Left lung (tissue), 10 donors: ENCODE measurements around the gene ATAD3C. TPM values are rescaled to one million over a fixed set of nuclear protein-coding genes. Genes with fewer than 3 reads are reported as not detected.

Experiments
- ATAC-seq: fragments of 200-7000 bp; cut with Tn5 transposase; one replicate; pipeline ENCODE4 v1.9.1; 2020; ENCODE audit warnings: moderate library complexity
- DNase-seq, 4 donors: peaks; one replicate each; pipeline ENCODE4 v3.0.0-alpha.2; 2013 to 2020
- H3K27ac ChIP-seq, 2 donors: fragments of 200-600 bp; sonication (generic) in 1 of 2; one replicate each; pipeline versions ENCODE4 v1.5.0 to v1.8.0; 2020 to 2021
- H3K27me3 ChIP-seq, 2 donors: fragments of 200-600 bp; sonication (generic) in 1 of 2; one replicate each; pipeline versions ENCODE4 v1.5.0 to v1.8.0; 2020 to 2021
- H3K36me3 ChIP-seq, 2 donors: fragments of 200-600 bp; sonication (generic) in 1 of 2; one replicate each; pipeline versions ENCODE4 v1.5.0 to v1.8.0; 2020 to 2021
- H3K4me1 ChIP-seq, 2 donors: fragments of 200-600 bp; one replicate each; pipeline ENCODE4 v1.8.0; 2021
- H3K4me3 ChIP-seq, 2 donors: fragments of 200-600 bp; sonication (generic) in 1 of 2; one replicate each; pipeline versions ENCODE4 v1.5.0 to v1.8.0; 2020 to 2021; ENCODE audit warnings: mild to moderate bottlenecking in 1 of 2
- H3K9me3 ChIP-seq, 2 donors: fragments of 200-600 bp; sonication (generic) in 1 of 2; one replicate each; pipeline versions ENCODE4 v1.5.0 to v1.8.0; 2020 to 2021
- CTCF ChIP-seq, 2 donors: fragments of 200-600 bp; sonication (generic) in 1 of 2; IDR thresholded peaks; one replicate each; pipeline versions ENCODE4 v1.5.0 to v1.8.0; 2021; ENCODE audit warnings: antibody characterized with exemption in 2 of 2
- intact Hi-C, 2 donors: fragments of 100-400 bp; cut with DNase I; formaldehyde crosslinking; loops; one replicate each; pipeline versions ENCODE4 v1.11.2 to v1.14.2; 2022
- polyA plus RNA-seq, 6 donors: library from polyadenylated mRNA; unstranded; fragments of 120-200 nt; gene quantifications; one replicate each; pipeline ENCODE4 v1.2.1, GENCODE V29; 2013; ENCODE audit not compliant: insufficient read length in 6 of 6
- total RNA-seq, 2 donors: library from RNA; stranded (reverse); fragmentation: NEBNext Ultra II Directional; extraction: Animal tissue kit (Norgen Biotek cat#: 25700); gene quantifications; one replicate each; pipeline ENCODE4 v1.2.1, GENCODE V29; 2021
- donor health status: DM: no; HTN: yes; CAD: no.
- donor health status: DM: no; HTN: no; CAD: no.

The ATAD3C gene
- total and polyA plus RNA-seq, 8 donors = 0.88 to 14.9 (median 4.0) TPM

- no peak overlapping the region for H3K27ac ChIP-seq
- H3K4me3 ChIP-seq = peak overlapping the region in 1 of 2 donors; percentile 34
- peak in 1 of 4 donors; percentile 64 for DNase-seq
- peaks cover 0 to 18% of the 10 kb centered on the region in 2 donors for H3K4me1 ChIP-seq
- H3K9me3 ChIP-seq = no peaks in the 10 kb centered on the region
- H3K27me3 ChIP-seq = peaks cover 0 to 23% of the 10 kb centered on the region in 2 donors
- no peak for TF ChIP-seq CTCF (IDR thresholded peaks at IDR 0.05)
- H3K36me3 ChIP-seq = no peaks in the 10 kb centered on the region
- ATAC-seq = no peak
- intact Hi-C loops = no loop called here
These were observed 30.8 kb upstream of the ATAD3C start for GRCh38 chr1:1418464-1419362.

- intact Hi-C loops = no loop called here
- peaks cover 0 to 23% of the 10 kb centered on the region in 2 donors for H3K27me3 ChIP-seq
- H3K4me3 ChIP-seq = peak overlapping the region; percentile 29 to 34
- peak; percentile 37 for ATAC-seq
- no peak for TF ChIP-seq CTCF (IDR thresholded peaks at IDR 0.05)
- peak overlapping the region; percentile 47 to 57 for H3K27ac ChIP-seq
- H3K36me3 ChIP-seq = no peaks in the 10 kb centered on the region
- H3K9me3 ChIP-seq = no peaks in the 10 kb centered on the region
- peak in 1 of 4 donors; percentile 76 for DNase-seq
- peaks cover 0 to 18% of the 10 kb centered on the region in 2 donors for H3K4me1 ChIP-seq
These were observed 30.1 kb upstream of the ATAD3C start for GRCh38 chr1:1419363-1419812.

GRCh38 chr1:1419813-1420653 lies 29.5 kb upstream of the ATAD3C start:
- TF ChIP-seq CTCF (IDR thresholded peaks at IDR 0.05) = no peak
- H3K27me3 ChIP-seq = peaks cover 0 to 23% of the 10 kb centered on the region in 2 donors
- no peaks in the 10 kb centered on the region for H3K9me3 ChIP-seq
- peaks cover 0 to 18% of the 10 kb centered on the region in 2 donors for H3K4me1 ChIP-seq
- DNase-seq = peak in 1 of 4 donors; percentile 82
- no peaks in the 10 kb centered on the region for H3K36me3 ChIP-seq
- H3K27ac ChIP-seq = peak overlapping the region; percentile 69 to 77
- ATAC-seq = peak; percentile 58
- H3K4me3 ChIP-seq = peak overlapping the region; percentile 29 to 41
- intact Hi-C loops = no loop called here

GRCh38 chr1:1420654-1421141 lies 28.8 kb upstream of the ATAD3C start:
- DNase-seq (no peak), ATAC-seq (peak; percentile 44)
- TF ChIP-seq CTCF (IDR thresholded peaks at IDR 0.05) = no peak
- intact Hi-C loops = no loop called here
- Histone ChIP-seq H3K4me3 (peak overlapping the region; percentile 27 to 41), H3K9me3 (no peaks in the 10 kb centered on the region), H3K4me1 (peaks cover 0 to 18% of the 10 kb centered on the region in 2 donors), H3K36me3 (no peaks in the 10 kb centered on the region), H3K27me3 (peaks cover 0 to 27% of the 10 kb centered on the region in 2 donors), H3K27ac (peak overlapping the region; percentile 69 to 77)
